ENCODE data around the gene CLEC20A. TPM values are rescaled to one million over a fixed set of nuclear protein-coding genes. Genes with fewer than 3 reads are reported as not detected.

CLEC20A gene
- not detected in 2 replicates for total RNA-seq
- long read RNA-seq = 0 reads

DNA sequence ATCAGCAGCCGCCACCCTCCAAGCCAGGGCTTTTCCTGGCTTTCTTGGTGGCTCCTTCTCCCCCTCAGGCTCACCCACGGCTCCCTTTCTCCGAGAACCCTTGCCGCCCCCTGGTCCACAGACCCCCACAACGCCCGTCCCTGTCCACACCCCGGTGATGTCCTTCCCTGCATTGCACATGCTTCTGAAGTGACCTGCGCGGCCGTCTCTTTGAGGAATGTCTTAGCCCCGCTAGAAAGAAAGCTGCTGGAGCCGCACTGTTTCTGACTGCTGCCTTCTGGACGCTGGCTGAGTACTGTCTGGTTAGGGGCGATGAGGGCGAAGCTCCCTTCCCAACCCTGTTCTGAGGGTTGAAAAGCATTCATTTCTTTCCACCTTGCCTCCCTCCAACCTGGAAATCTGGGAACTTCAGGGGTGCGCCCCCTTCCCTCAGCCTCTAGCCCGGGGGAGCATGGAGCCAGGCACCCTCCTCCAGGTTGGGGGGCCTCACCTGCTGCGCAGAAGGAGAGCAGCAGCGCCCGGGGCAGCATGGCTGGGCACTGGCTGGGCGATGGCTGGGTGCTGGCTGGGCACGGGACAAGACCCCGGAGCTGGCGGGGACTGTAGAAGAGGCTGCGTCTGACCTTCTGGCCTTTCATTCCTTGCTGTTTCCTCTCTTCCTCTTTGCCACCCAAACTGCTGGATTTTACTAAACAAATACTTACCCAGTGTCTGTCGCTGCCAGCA lies at the start of gene CLEC20A:
Gene CLEC20A, minus strand, starts transcription at position 555 of the 726 bp plus-strand sequence. Its CDS starts 25 bp downstream, at position 530.
- peaks cover 5% of the 10 kb centered on the region for H3K4me1 Mint-ChIP-seq
- no peak within 1 kb of the TSS for H3K4me3 Mint-ChIP-seq
- no peaks in the 10 kb centered on the region for H3K36me3 Mint-ChIP-seq (ENCODE audit: low read depth)
- DNase-seq (ENCODE audit: low read depth, low spot score) = no peak
- no peak for TF ChIP-seq CTCF (conservative IDR thresholded peaks at IDR 0.05)
- H3K27ac Mint-ChIP-seq (ENCODE audit: unreplicated experiment) = peak within 1 kb of the TSS; percentile 53
- no peaks in the 10 kb centered on the region for H3K27me3 Mint-ChIP-seq (ENCODE audit: low read depth)
- H3K9me3 Mint-ChIP-seq = no peaks in the 10 kb centered on the region

DNA sequence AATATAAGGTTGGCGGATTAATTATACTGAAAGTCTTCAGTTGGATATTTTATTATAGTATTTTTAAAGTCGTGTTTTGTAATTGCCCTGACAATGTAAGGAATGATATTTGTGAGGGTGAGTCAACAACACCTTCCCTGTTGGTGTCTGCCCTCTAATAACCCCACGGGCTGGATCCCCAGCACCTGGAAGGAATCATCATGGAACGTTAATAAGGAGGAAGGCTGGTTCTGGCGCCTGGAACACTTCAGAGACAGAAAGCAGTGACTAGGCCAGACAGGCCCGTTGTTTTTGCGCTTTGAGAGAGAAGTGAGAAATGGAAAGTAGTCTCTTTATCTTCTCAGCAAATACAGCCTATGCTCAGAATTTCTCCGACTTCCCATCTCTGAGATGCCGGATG lies 47.8 kb upstream of the CLEC20A start:
- peaks cover 16% of the 10 kb centered on the region for H3K27me3 Mint-ChIP-seq (ENCODE audit: low read depth)
- DNase-seq (ENCODE audit: low read depth, low spot score) = no peak
- H3K4me3 Mint-ChIP-seq = peak overlapping the region; percentile 80
- no peaks in the 10 kb centered on the region for H3K9me3 Mint-ChIP-seq
- H3K27ac Mint-ChIP-seq (ENCODE audit: unreplicated experiment) = no peak overlapping the region
- peaks cover 15% of the 10 kb centered on the region for H3K4me1 Mint-ChIP-seq
- TF ChIP-seq CTCF (conservative IDR thresholded peaks at IDR 0.05) = no peak
- H3K36me3 Mint-ChIP-seq (ENCODE audit: low read depth) = no peaks in the 10 kb centered on the region

- no peak for DNase-seq (ENCODE audit: low read depth, low spot score)
- Mint-ChIP-seq H3K27ac (ENCODE audit: unreplicated experiment) (peak overlapping the region; percentile 93), H3K9me3 (no peaks in the 10 kb centered on the region), H3K4me1 (peaks cover 15% of the 10 kb centered on the region), H3K4me3 (peak overlapping the region; percentile 93), H3K36me3 (ENCODE audit: low read depth) (no peaks in the 10 kb centered on the region), H3K27me3 (ENCODE audit: low read depth) (peaks cover 20% of the 10 kb centered on the region)
- no peak for TF ChIP-seq CTCF (conservative IDR thresholded peaks at IDR 0.05)
Observed at GRCh38 chr1:178543290-178543607, 46.5 kb upstream of the CLEC20A start.

- H3K27ac Mint-ChIP-seq (ENCODE audit: unreplicated experiment) = peak overlapping the region; percentile 93
- no peaks in the 10 kb centered on the region for H3K9me3 Mint-ChIP-seq
- TF ChIP-seq CTCF (conservative IDR thresholded peaks at IDR 0.05) = peak; percentile 98
- H3K4me3 Mint-ChIP-seq = peak overlapping the region; percentile 93
- DNase-seq (ENCODE audit: low read depth, low spot score) = peak; percentile 99
- H3K27me3 Mint-ChIP-seq (ENCODE audit: low read depth) = peaks cover 23% of the 10 kb centered on the region
- no peaks in the 10 kb centered on the region for H3K36me3 Mint-ChIP-seq (ENCODE audit: low read depth)
- peaks cover 15% of the 10 kb centered on the region for H3K4me1 Mint-ChIP-seq
Observed at GRCh38 chr1:178542554-178543289, 46.0 kb upstream of the CLEC20A start.

GRCh38 chr1:178541829-178542553 lies 45.2 kb upstream of the CLEC20A start:
- Mint-ChIP-seq H3K9me3 (no peaks in the 10 kb centered on the region), H3K4me3 (peak overlapping the region; percentile 93), H3K36me3 (ENCODE audit: low read depth) (no peaks in the 10 kb centered on the region), H3K4me1 (peaks cover 15% of the 10 kb centered on the region), H3K27ac (ENCODE audit: unreplicated experiment) (peak overlapping the region; percentile 6), H3K27me3 (ENCODE audit: low read depth) (peaks cover 24% of the 10 kb centered on the region)
- no peak for TF ChIP-seq CTCF (conservative IDR thresholded peaks at IDR 0.05)
- peak; percentile 31 for DNase-seq (ENCODE audit: low read depth, low spot score)
